Ishikawa (cell line): ENCODE measurements around the gene ZDHHC1.

Experiments
- CEBPB ChIP-seq: IDR thresholded peaks from 2 replicates; pipeline ENCODE4 v1.6.1; 2012
- CREB1 ChIP-seq: IDR thresholded peaks from 2 replicates; pipeline ENCODE4 v1.6.1; 2012; ENCODE audit warnings: low read depth
- EGR1 ChIP-seq: IDR thresholded peaks from 2 replicates; pipeline ENCODE4 v1.6.1; 2012
- EP300 ChIP-seq: IDR thresholded peaks from 2 replicates; pipeline ENCODE4 v1.6.1; 2012; ENCODE audit warnings: borderline replicate concordance
- FOXM1 ChIP-seq: IDR thresholded peaks from 2 replicates; pipeline ENCODE4 v1.6.1; 2012; ENCODE audit warnings: low read depth, borderline replicate concordance
- MAX ChIP-seq: IDR thresholded peaks from 2 replicates; pipeline ENCODE4 v1.6.1; 2012
- NFIC ChIP-seq: IDR thresholded peaks from 2 replicates; pipeline ENCODE4 v1.6.1; 2012
- RAD21 ChIP-seq: IDR thresholded peaks from 2 replicates; pipeline ENCODE4 v1.6.1; 2012; ENCODE audit warnings: low read depth
- REST ChIP-seq: IDR thresholded peaks from 2 replicates; pipeline ENCODE4 v1.6.1; 2012; ENCODE audit warnings: low read depth, mild to moderate bottlenecking
- TCF12 ChIP-seq: IDR thresholded peaks from 2 replicates; pipeline ENCODE4 v1.6.1; 2012; ENCODE audit warnings: low read depth
- TEAD4 ChIP-seq: IDR thresholded peaks from 2 replicates; pipeline ENCODE4 v1.6.1; 2012
- YY1 ChIP-seq: IDR thresholded peaks from 2 replicates; pipeline ENCODE4 v1.6.1; 2012; ENCODE audit warnings: low read depth
- ZBTB7A ChIP-seq: IDR thresholded peaks from 2 replicates; pipeline ENCODE4 v1.6.1; 2012; ENCODE audit warnings: low read depth
- TF ChIP-seq, protein P1 (sequence below): IDR thresholded peaks from 2 replicates; pipeline ENCODE4 v1.6.1; 2012

Gene ZDHHC1

GRCh38 chr16:67388591-67388990 lies 27.7 kb downstream of the ZDHHC1 start:
- TF ChIP-seq YY1 = no peak
- TF ChIP-seq CEBPB = no peak
- no peak for TF ChIP-seq ZBTB7A
- TF ChIP-seq TCF12 = no peak
- TF ChIP-seq, protein P1, sequence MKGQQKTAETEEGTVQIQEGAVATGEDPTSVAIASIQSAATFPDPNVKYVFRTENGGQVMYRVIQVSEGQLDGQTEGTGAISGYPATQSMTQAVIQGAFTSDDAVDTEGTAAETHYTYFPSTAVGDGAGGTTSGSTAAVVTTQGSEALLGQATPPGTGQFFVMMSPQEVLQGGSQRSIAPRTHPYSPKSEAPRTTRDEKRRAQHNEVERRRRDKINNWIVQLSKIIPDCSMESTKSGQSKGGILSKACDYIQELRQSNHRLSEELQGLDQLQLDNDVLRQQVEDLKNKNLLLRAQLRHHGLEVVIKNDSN = no peak
- no peak for TF ChIP-seq TEAD4
- no peak for TF ChIP-seq EGR1
- no peak for TF ChIP-seq EP300
- TF ChIP-seq MAX = no peak
- no peak for TF ChIP-seq REST
- TF ChIP-seq CREB1 = no peak

- TF ChIP-seq RAD21 = no peak
- no peak for TF ChIP-seq EGR1
- no peak for TF ChIP-seq ZBTB7A
- TF ChIP-seq NFIC = no peak
- no peak for TF ChIP-seq TEAD4
- TF ChIP-seq EP300 = no peak
- TF ChIP-seq YY1 = no peak
- TF ChIP-seq CREB1 = no peak
- no peak for TF ChIP-seq FOXM1
Measured at GRCh38 chr16:67388191-67388590, 28.1 kb downstream of the ZDHHC1 start.

GRCh38 chr16:67387479-67388079 lies 28.7 kb downstream of the ZDHHC1 start:
- TF ChIP-seq TEAD4 (no peak), ZBTB7A (no peak), FOXM1 (no peak), EGR1 (no peak), REST (no peak), MAX (no peak), CREB1 (no peak), RAD21 (no peak), EP300 (no peak)
- TF ChIP-seq, protein P1 = no peak

GRCh38 chr16:67386861-67387455 lies 29.3 kb downstream of the ZDHHC1 start:
- no peak for TF ChIP-seq TEAD4
- no peak for TF ChIP-seq EP300
- no peak for TF ChIP-seq MAX
- no peak for TF ChIP-seq NFIC
- no peak for TF ChIP-seq CEBPB
- no peak for TF ChIP-seq ZBTB7A

DNA sequence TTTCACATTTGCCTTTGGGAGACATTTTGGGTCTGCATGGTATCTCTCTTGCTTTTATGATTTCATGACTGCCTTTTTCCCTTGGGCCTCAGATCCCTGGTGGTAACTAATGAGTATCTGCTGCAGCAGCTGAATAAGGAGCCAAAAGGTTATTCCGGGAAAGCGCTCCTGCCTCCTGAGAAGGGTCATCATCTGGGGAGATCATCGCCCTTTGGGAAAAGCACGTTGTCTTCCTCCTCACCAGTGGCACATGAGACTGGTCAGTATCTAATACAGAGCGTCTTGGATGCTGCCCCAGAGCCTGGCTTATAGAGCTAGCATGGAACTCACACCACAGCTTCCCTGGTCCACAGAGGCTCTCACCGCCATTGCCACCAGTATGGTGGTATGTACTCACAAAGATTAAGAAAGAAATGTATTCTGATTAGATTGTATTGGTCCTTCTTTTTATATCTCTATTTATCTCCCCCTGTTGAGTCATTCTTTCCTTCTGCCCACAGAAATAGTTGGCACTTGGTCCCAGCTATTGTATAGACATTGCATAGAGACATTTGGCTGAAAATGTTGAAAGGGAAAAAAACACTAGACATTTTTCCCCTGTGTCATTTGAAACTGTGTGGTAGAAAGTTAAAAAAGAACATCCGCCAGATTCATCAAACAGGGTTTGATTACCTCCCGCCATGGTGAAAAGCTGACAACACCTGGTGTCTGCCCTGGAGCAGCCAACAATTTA lies 31.3 kb downstream of the ZDHHC1 start:
- TF ChIP-seq FOXM1 (no peak), NFIC (no peak), RAD21 (no peak), EGR1 (no peak), TCF12 (no peak), TEAD4 (no peak), REST (no peak), ZBTB7A (no peak), CREB1 (no peak), EP300 (no peak), YY1 (no peak)
